ENCODE results near the gene GTF2H2.
"Not testable (repeated sequence)": the region's sequence is repeated elsewhere in the genome, so short reads cannot be mapped to it uniquely, and the experiment has no call there.

The GTF2H2 gene

DNA sequence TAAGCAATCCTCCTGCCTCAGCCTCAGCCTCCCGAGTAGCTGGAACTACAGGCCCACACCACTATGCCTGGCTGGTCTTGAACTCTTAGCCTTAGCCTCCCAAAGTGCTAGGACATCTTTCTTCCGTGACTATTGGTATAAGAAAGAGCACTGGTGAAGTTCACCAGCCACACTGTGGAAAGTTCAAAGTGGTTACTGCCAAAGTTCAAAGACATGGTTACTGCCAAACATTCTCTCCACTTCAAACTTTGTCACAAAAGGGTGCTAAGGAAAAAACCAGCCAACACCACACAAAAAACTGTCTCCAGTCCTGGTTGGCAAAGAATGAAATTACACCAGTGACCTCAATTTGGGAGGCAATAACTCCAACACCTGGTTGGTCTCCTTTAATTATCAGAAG lies 14.9 kb upstream of the GTF2H2 start:
- not testable (repeated sequence) for H3K36me3 ChIP-seq (ENCODE audit: control insufficient read depth, insufficient read depth, low read length); H3K4me1 ChIP-seq (ENCODE audit: control insufficient read depth, insufficient read depth, low read length, poor library complexity, severe bottlenecking); DNase-seq; H3K9me3 ChIP-seq (ENCODE audit: control insufficient read depth, low read length); H3K4me3 ChIP-seq (ENCODE audit: insufficient read depth, low read depth, low read length, poor library complexity, severe bottlenecking); H3K27ac ChIP-seq (ENCODE audit: insufficient read depth, low read length, poor library complexity, severe bottlenecking); H3K27me3 ChIP-seq (replicated peaks; ENCODE audit: control insufficient read depth, insufficient read depth, low read length, poor library complexity, severe bottlenecking)

DNA sequence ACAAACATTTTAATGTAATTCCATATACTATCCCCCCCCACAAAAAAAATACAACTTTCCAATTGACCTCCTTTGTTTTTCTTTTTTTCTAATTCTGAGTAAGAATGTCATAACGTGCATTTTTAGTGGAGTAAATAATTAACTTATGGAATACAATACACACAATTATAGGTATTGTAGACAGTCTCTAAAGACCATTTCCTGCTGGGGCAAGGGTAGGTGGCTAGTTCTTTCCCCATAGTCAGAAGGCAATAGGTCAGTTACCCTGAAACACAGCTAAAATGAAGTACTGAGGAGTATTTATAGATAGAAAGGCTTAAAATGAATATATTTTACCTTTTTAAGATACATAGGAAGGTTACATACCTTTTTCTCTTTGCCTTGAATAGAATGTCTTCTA lies 6.2 kb downstream of the GTF2H2 start:
- not testable (repeated sequence) for H3K4me3 ChIP-seq (ENCODE audit: insufficient read depth, low read depth, low read length, poor library complexity, severe bottlenecking); H3K4me1 ChIP-seq (ENCODE audit: control insufficient read depth, insufficient read depth, low read length, poor library complexity, severe bottlenecking); DNase-seq; H3K27me3 ChIP-seq (replicated peaks; ENCODE audit: control insufficient read depth, insufficient read depth, low read length, poor library complexity, severe bottlenecking); H3K9me3 ChIP-seq (ENCODE audit: control insufficient read depth, low read length); H3K36me3 ChIP-seq (ENCODE audit: control insufficient read depth, insufficient read depth, low read length); H3K27ac ChIP-seq (ENCODE audit: insufficient read depth, low read length, poor library complexity, severe bottlenecking)

DNA sequence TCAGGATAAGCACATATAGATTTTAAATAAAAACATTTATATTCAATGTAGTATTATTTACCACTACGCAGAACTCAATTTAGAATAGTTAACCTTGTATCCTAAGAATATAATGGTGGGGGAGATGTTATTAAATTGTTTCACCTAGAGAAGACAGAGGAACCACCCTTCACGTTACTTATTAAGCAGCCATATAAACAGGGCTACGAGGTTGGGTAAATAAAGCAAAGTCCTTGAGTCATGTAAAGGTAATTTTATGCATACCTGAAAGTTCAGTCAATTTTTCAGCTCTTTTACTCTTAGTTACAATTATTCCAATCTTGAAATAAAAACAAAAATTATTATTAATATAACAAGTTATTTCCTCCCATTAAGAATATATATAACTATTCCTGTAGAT lies 8.1 kb downstream of the GTF2H2 start:
- not testable (repeated sequence) for DNase-seq; H3K4me3 ChIP-seq (ENCODE audit: insufficient read depth, low read depth, low read length, poor library complexity, severe bottlenecking); H3K27ac ChIP-seq (ENCODE audit: insufficient read depth, low read length, poor library complexity, severe bottlenecking); H3K27me3 ChIP-seq (replicated peaks; ENCODE audit: control insufficient read depth, insufficient read depth, low read length, poor library complexity, severe bottlenecking); H3K4me1 ChIP-seq (ENCODE audit: control insufficient read depth, insufficient read depth, low read length, poor library complexity, severe bottlenecking); H3K36me3 ChIP-seq (ENCODE audit: control insufficient read depth, insufficient read depth, low read length); H3K9me3 ChIP-seq (ENCODE audit: control insufficient read depth, low read length)

DNA sequence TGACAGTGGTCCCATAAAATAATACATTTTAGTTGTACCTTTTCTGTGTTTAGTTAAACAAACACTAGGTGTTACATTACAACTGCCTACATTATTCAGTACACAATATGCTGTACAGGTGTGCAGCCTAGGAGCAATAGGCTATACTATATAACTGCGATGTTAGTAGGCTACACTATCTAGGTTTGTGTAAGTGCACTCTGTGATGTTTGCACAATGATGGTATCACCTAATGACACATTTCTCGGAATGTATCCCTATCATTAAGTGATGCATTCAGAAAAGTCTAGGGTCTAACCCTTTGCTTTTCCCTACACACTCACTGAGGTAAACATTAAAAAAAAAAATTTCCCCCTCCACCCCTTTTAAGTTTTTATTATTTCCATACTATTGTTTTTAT lies 22.7 kb downstream of the GTF2H2 start:
- not testable (repeated sequence) for H3K9me3 ChIP-seq (ENCODE audit: control insufficient read depth, low read length); H3K36me3 ChIP-seq (ENCODE audit: control insufficient read depth, insufficient read depth, low read length)

DNA sequence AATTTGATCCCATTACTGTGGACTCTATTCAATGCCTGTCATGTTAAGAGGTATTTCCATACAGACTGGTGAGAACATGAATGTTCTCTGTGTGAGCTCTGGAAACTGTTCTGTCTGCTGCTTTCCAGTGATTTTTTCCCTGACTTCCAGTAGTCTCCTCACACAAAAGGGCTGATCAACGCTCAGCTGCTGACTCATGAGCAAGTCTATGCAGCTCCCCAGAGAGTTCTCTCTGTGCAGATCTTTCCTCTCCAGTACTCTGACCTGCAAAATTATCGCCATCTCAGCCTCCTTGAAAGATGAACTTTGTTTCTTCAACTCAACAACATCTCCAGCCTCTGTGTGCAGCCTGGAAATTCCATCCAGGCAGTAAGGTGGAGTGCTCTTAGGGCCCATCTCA lies 23.3 kb downstream of the GTF2H2 start:
- not testable (repeated sequence) for H3K4me1 ChIP-seq (ENCODE audit: control insufficient read depth, insufficient read depth, low read length, poor library complexity, severe bottlenecking); DNase-seq; H3K27me3 ChIP-seq (replicated peaks; ENCODE audit: control insufficient read depth, insufficient read depth, low read length, poor library complexity, severe bottlenecking); H3K9me3 ChIP-seq (ENCODE audit: control insufficient read depth, low read length); H3K36me3 ChIP-seq (ENCODE audit: control insufficient read depth, insufficient read depth, low read length); H3K4me3 ChIP-seq (ENCODE audit: insufficient read depth, low read depth, low read length, poor library complexity, severe bottlenecking); H3K27ac ChIP-seq (ENCODE audit: insufficient read depth, low read length, poor library complexity, severe bottlenecking)

More for the DNA sequence above, 22.7 kb downstream of the GTF2H2 start:
- H3K4me1 ChIP-seq (ENCODE audit: control insufficient read depth, insufficient read depth, low read length, poor library complexity, severe bottlenecking); H3K4me3 ChIP-seq (ENCODE audit: insufficient read depth, low read depth, low read length, poor library complexity, severe bottlenecking); H3K27ac ChIP-seq (ENCODE audit: insufficient read depth, low read length, poor library complexity, severe bottlenecking); H3K27me3 ChIP-seq (replicated peaks; ENCODE audit: control insufficient read depth, insufficient read depth, low read length, poor library complexity, severe bottlenecking); DNase-seq: not testable (repeated sequence)

DNA sequence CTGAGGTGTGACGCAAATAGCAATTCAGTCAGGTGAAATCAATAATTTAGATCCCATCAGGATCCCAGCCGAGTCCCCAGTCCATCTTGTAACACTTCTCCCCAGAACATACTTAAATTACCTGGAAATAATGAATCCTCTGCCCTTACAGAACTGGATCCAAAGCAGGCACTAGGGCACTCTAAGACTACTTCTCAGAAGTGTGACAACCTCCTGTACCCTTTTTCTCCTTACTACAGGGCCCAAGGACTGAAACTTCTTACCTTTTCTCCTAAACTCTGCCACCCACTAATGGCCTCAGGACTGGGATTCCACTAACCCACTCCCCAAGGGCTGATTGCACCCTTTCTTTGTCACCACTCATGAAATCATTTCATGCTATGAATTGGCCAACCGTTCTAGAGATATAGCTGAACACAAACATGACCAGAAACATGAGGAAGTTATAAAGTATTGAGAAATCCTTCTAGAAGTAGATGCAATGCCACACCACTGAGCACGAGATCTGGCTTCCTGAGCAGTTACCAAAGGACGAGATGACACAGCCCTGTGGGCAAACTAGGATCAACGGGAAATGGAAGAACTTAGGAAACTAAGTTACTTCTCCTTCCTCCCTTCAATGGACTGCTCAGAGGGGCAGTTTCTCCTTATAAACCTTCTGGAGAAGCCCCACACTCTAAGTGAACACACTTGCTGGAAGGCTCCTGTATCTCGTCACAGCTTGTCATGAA lies 36.3 kb downstream of the GTF2H2 start:
- not testable (repeated sequence) for H3K27ac ChIP-seq (ENCODE audit: insufficient read depth, low read length, poor library complexity, severe bottlenecking); H3K9me3 ChIP-seq (ENCODE audit: control insufficient read depth, low read length); H3K27me3 ChIP-seq (replicated peaks; ENCODE audit: control insufficient read depth, insufficient read depth, low read length, poor library complexity, severe bottlenecking); H3K36me3 ChIP-seq (ENCODE audit: control insufficient read depth, insufficient read depth, low read length); H3K4me1 ChIP-seq (ENCODE audit: control insufficient read depth, insufficient read depth, low read length, poor library complexity, severe bottlenecking); H3K4me3 ChIP-seq (ENCODE audit: insufficient read depth, low read depth, low read length, poor library complexity, severe bottlenecking); DNase-seq

DNA sequence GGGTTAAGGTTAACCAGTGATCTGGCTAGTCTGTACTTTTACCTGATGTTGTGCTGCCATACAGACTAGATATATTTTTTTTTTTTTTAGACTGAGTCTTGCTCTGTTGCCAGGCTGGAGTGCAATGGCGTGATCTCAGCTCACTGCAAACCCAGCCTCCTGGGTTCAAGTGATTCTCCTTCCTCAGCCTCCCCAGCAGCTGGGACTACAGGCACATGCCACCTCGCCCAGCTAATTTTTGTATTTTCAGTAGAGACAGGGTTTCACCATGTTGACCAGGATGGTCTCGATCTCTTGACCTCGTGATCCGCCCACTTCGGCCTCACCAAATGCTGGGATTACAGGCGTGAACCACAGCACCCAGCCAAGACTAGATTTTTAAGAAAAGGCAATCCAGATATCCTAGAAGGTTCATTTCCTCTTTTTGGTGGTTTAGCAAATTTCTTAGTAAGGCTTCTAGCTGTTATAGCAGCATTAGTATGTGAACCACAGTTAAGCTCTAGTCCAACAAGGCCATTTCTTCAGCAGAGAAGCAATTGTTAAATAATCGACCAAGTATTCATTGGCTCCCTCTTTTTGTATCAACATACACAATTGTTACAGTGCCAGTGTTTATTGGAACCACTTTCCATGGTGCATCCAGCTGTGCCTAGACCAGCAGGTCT lies 42.1 kb downstream of the GTF2H2 start, which contains the start of gene NAIP:
Gene NAIP (minus strand): TSS at position 51 of the 665 bp plus-strand sequence. CDS start 12,424 bp downstream, outside the sequence.
- DNase-seq; H3K27me3 ChIP-seq (replicated peaks; ENCODE audit: control insufficient read depth, insufficient read depth, low read length, poor library complexity, severe bottlenecking); H3K4me3 ChIP-seq (ENCODE audit: insufficient read depth, low read depth, low read length, poor library complexity, severe bottlenecking): not testable (repeated sequence)

DNA sequence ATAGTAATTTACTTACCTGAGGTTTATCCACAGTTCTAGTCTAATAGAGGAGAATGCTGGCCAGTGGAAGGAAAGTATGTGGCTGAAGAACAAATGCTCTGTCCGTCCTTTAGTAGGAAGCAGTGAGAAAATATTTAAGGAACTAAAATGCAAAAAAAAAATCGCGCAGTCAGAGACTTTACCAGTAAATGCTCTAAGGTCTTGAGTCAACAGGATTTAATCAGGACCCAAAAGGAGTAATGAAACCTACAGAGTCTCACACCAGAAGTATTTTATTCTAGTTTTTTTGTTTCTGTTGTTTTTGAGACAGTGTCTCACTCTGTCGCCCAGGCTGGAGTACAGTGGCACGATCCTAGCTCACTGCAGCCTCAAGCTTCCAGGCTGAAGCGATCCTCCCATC lies 46.8 kb downstream of the GTF2H2 start:
- H3K4me1 ChIP-seq (ENCODE audit: control insufficient read depth, insufficient read depth, low read length, poor library complexity, severe bottlenecking); H3K9me3 ChIP-seq (ENCODE audit: control insufficient read depth, low read length); H3K4me3 ChIP-seq (ENCODE audit: insufficient read depth, low read depth, low read length, poor library complexity, severe bottlenecking); H3K36me3 ChIP-seq (ENCODE audit: control insufficient read depth, insufficient read depth, low read length); H3K27me3 ChIP-seq (replicated peaks; ENCODE audit: control insufficient read depth, insufficient read depth, low read length, poor library complexity, severe bottlenecking); DNase-seq; H3K27ac ChIP-seq (ENCODE audit: insufficient read depth, low read length, poor library complexity, severe bottlenecking): not testable (repeated sequence)

More for the DNA sequence above, 42.1 kb downstream of the GTF2H2 start, which contains the start of gene NAIP:
- H3K9me3 ChIP-seq (ENCODE audit: control insufficient read depth, low read length); H3K4me1 ChIP-seq (ENCODE audit: control insufficient read depth, insufficient read depth, low read length, poor library complexity, severe bottlenecking); H3K36me3 ChIP-seq (ENCODE audit: control insufficient read depth, insufficient read depth, low read length); H3K27ac ChIP-seq (ENCODE audit: insufficient read depth, low read length, poor library complexity, severe bottlenecking): not testable (repeated sequence)

DNA sequence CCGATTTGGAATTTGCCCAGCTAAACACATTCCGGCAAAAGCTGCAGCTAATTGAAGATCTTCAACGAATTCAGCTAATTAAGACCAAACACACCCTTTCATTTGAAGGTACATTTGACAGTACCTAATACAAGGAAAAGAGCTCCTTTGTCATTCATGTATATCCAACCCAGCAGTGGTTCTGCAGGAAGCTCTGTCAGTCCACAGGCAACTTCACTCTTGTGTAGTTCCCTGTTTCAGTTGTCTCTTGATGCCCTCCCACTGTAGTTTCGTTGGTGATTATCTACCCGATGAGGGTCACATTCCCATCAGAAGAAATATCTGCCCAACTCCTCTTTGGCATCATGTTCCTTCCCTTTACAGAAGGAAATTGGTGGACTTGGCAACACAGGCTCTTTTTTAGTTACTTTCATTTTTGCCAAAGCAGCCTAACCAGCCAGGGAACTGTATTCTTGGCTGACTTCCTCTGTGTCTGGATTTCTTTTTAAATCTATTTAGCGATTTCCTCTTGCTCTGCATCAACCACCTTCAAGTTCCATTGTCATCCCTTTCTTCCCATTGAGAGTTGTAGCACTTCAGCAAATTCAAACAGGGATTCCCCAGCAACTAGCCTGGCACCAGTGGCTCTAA lies 49.0 kb downstream of the GTF2H2 start:
- H3K27ac ChIP-seq (ENCODE audit: insufficient read depth, low read length, poor library complexity, severe bottlenecking); H3K36me3 ChIP-seq (ENCODE audit: control insufficient read depth, insufficient read depth, low read length); H3K9me3 ChIP-seq (ENCODE audit: control insufficient read depth, low read length); DNase-seq; H3K4me1 ChIP-seq (ENCODE audit: control insufficient read depth, insufficient read depth, low read length, poor library complexity, severe bottlenecking); H3K27me3 ChIP-seq (replicated peaks; ENCODE audit: control insufficient read depth, insufficient read depth, low read length, poor library complexity, severe bottlenecking); H3K4me3 ChIP-seq (ENCODE audit: insufficient read depth, low read depth, low read length, poor library complexity, severe bottlenecking): not testable (repeated sequence)

DNA sequence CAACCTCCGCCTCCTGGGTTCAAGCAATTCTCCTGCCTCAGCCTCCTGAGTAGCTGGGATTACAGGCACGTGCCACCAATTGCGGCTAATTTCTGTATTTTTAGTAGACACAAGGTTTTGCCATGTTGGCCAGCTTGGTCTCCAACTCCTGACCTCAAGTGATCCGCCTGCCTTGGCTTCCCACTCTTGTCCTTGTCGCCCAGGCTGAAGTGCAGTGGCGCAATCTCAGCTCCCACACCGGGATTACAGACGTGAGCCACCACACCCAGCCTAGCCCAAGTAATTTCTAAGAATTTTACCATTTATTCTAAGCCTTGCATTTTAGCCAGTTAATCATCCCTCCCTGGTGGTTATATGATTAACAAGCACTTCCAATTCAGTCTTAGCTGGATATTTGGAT lies 53.3 kb downstream of the GTF2H2 start:
- H3K27me3 ChIP-seq (replicated peaks; ENCODE audit: control insufficient read depth, insufficient read depth, low read length, poor library complexity, severe bottlenecking): no peaks in the 10 kb centered on the region
- DNase-seq: no peak
- H3K4me3 ChIP-seq (ENCODE audit: insufficient read depth, low read depth, low read length, poor library complexity, severe bottlenecking): no peak overlapping the region
- H3K4me1 ChIP-seq (ENCODE audit: control insufficient read depth, insufficient read depth, low read length, poor library complexity, severe bottlenecking): no peaks in the 10 kb centered on the region
- no peaks in the 10 kb centered on the region for H3K36me3 ChIP-seq (ENCODE audit: control insufficient read depth, insufficient read depth, low read length)
- no peak overlapping the region for H3K27ac ChIP-seq (ENCODE audit: insufficient read depth, low read length, poor library complexity, severe bottlenecking)
- no peaks in the 10 kb centered on the region for H3K9me3 ChIP-seq (ENCODE audit: control insufficient read depth, low read length)
